K562 (cell line): ENCODE measurements around the gene IFT22. TPM values are rescaled to one million over a fixed set of nuclear protein-coding genes. Genes with fewer than 3 reads are reported as not detected.

Source experiments
- FOXA1 ChIP-seq: fragments of 450-650 bp; IDR thresholded peaks from 2 replicates; pipeline ENCODE4 v1.6.1; 2016; ENCODE audit warnings: mild to moderate bottlenecking, borderline replicate concordance
- FOXM1 ChIP-seq, 2 experiments: fragments of 450-650 bp in 1 of 2; sonication (generic) in 1 of 2; formaldehyde crosslinking in 1 of 2; IDR thresholded peaks; 2 replicates each; pipeline versions ENCODE4 v1.6.1 to v1.9.0; 2017 to 2022; ENCODE audit warnings: low read depth in 2 of 2, mild to moderate bottlenecking in 2 of 2, missing genetic modification reagents in 1 of 2, moderate library complexity in 1 of 2
- GATAD2A ChIP-seq: fragments of 450-650 bp; IDR thresholded peaks from 2 replicates; pipeline ENCODE4 v1.6.1; 2017
- HMG20B ChIP-seq: fragments of 250-450 bp; sonication (Bioruptor Pico); IDR thresholded peaks from 2 replicates; pipeline ENCODE4 v1.5.0; 2021; ENCODE audit warnings: mild to moderate bottlenecking
- HSF4 ChIP-seq: fragments of 250-450 bp; sonication (Bioruptor Pico); IDR thresholded peaks from 2 replicates; pipeline ENCODE4 v2.1.2; 2022; ENCODE audit warnings: mild to moderate bottlenecking, moderate library complexity, borderline replicate concordance
- LARP7 ChIP-seq: fragments of 450-650 bp; IDR thresholded peaks from 2 replicates; pipeline ENCODE4 v1.6.1; 2016
- MXI1 ChIP-seq: IDR thresholded peaks from 2 replicates; pipeline ENCODE4 v1.6.1; 2011; ENCODE audit warnings: low read depth, mild to moderate bottlenecking, improper control_type of control experiment, low read length
- PHF8 ChIP-seq: fragments of 200-600 bp; sonication (generic); IDR thresholded peaks from 2 replicates; pipeline ENCODE4 v1.6.1; 2012; ENCODE audit warnings: mixed run types, mild to moderate bottlenecking, inconsistent platforms, low read length, moderate library complexity, borderline replicate concordance
- PTBP1 ChIP-seq: fragments of 200-400 bp; formaldehyde crosslinking; IDR thresholded peaks from 2 replicates; pipeline ENCODE4 v1.6.1; 2017; ENCODE audit warnings: low read depth, low read length
- SETDB1 ChIP-seq: IDR thresholded peaks from one replicate; pipeline ENCODE4 v1.6.1; 2012; ENCODE audit warnings: low read length, control low read depth, inconsistent platforms
- SPI1 ChIP-seq: IDR thresholded peaks from 2 replicates; pipeline ENCODE4 v1.6.1; 2011; ENCODE audit warnings: low read depth, low read length, control low read depth, borderline replicate concordance
- TBP ChIP-seq: optimal IDR thresholded peaks from 2 replicates; pipeline ENCODE3; 2011; ENCODE audit warnings: low read depth, low read length, improper control_type of control experiment
- TFAM ChIP-seq: fragments of 250-450 bp; sonication (Bioruptor Pico); conservative IDR thresholded peaks from 2 replicates; pipeline ENCODE4 v1.5.0; 2021; ENCODE audit warnings: mild to moderate bottlenecking, moderate library complexity
- TGIF2 ChIP-seq: sonication (generic); formaldehyde crosslinking; IDR thresholded peaks from 2 replicates; pipeline ENCODE4 v1.8.1; 2022; ENCODE audit warnings: mild to moderate bottlenecking, missing genetic modification reagents, moderate library complexity
- YY1 ChIP-seq, 3 experiments: IDR thresholded peaks; 2 replicates each; pipeline ENCODE4 v1.6.1; 2011; ENCODE audit warnings: low read length in 2 of 3, mild to moderate bottlenecking in 2 of 3, moderate library complexity in 2 of 3, borderline replicate concordance in 1 of 3, control low read depth in 1 of 3, low read depth in 1 of 3; ENCODE audit not compliant: insufficient read depth in 3 of 3, insufficient replicate concordance in 2 of 3, control insufficient read depth in 1 of 3, insufficient read length in 1 of 3; ENCODE audit errors: extremely low read depth in 1 of 3
- ZFP1 ChIP-seq: fragments of 450-650 bp; formaldehyde crosslinking; IDR thresholded peaks from 2 replicates; pipeline ENCODE4 v1.4.0; 2020; ENCODE audit warnings: mild to moderate bottlenecking, mixed read lengths
- ZKSCAN1 ChIP-seq: fragments of 150-350 bp; IDR thresholded peaks from 2 replicates; pipeline ENCODE4 v1.6.1; 2016; ENCODE audit warnings: low read depth, low read length
- ZKSCAN8 ChIP-seq: fragments of 200-800 bp; sonication (Bioruptor generic); IDR thresholded peaks from 2 replicates; pipeline ENCODE4 v1.6.1; 2016; ENCODE audit warnings: missing genetic modification characterization, missing compliant biosample characterization
- ZNF165 ChIP-seq: fragments of 250-450 bp; sonication (Bioruptor Pico); IDR thresholded peaks from 2 replicates; pipeline ENCODE4 v1.4.0; 2020; ENCODE audit warnings: borderline replicate concordance
- ZNF253 ChIP-seq: fragments of 250-450 bp; sonication (Bioruptor Pico); conservative IDR thresholded peaks from 2 replicates; pipeline ENCODE4 v1.6.1; 2021; ENCODE audit warnings: mild to moderate bottlenecking
- ZNF282 ChIP-seq: sonication (generic); formaldehyde crosslinking; IDR thresholded peaks from 2 replicates; pipeline ENCODE4 v1.8.1; 2023; ENCODE audit warnings: missing genetic modification reagents
- ZNF766 ChIP-seq: fragments of 200-800 bp; sonication (Bioruptor generic); conservative IDR thresholded peaks from 2 replicates; pipeline ENCODE4 v1.6.1; 2016; ENCODE audit warnings: missing genetic modification characterization, missing compliant biosample characterization
- ZZZ3 ChIP-seq: fragments of 450-650 bp; IDR thresholded peaks from 2 replicates; pipeline ENCODE4 v1.6.1; 2016; ENCODE audit warnings: antibody characterized with exemption, mild to moderate bottlenecking, moderate library complexity
- polyA plus RNA-seq, 8 experiments: library from polyadenylated mRNA; depleted of rRNA in 4 of 8; stranded (reverse) in 5 of 8; unstranded in 3 of 8; fragments of >200 nt; fragmentation: Nextera tagmentation in 2 of 8; fragmentation: Illumina TruSeq in 1 of 8; extraction: Ambion mirVana in 2 of 8; extraction: Trizol in 1 of 8; gene quantifications; 2 replicates each; pipeline versions ENCODE4 v1.2.1 to v1.2.3, GENCODE V29; 2011 to 2014; ENCODE audit warnings: inconsistent platforms in 1 of 8, missing spikeins in 1 of 8
- total RNA-seq, 7 experiments: library from RNA; depleted of rRNA in 6 of 7; stranded (reverse); fragments of >200 nt in 6 of 7; fragmentation: Illumina TruSeq in 2 of 7; extraction: Trizol in 2 of 7; gene quantifications; 2 replicates each; pipeline versions ENCODE4 v1.2.1 to v1.2.3, GENCODE V29; 2011 to 2021; ENCODE audit warnings: low replicate concordance in 1 of 7
- TF ChIP-seq, protein P1 (sequence below): IDR thresholded peaks from 3 replicates; pipeline ENCODE4 v1.6.1; 2011; ENCODE audit warnings: borderline replicate concordance, mild to moderate bottlenecking; ENCODE audit not compliant: insufficient read length, insufficient read depth
- TF ChIP-seq, protein P2 (sequence below): fragments of 450-650 bp; formaldehyde crosslinking; IDR thresholded peaks from 2 replicates; pipeline ENCODE4 v1.4.0; 2020; ENCODE audit warnings: mild to moderate bottlenecking, mixed read lengths

The IFT22 gene
- total and polyA plus RNA-seq, 9 of the 15 experiments (the other 6 are each of a cell fraction or from before 2014, with no cell fraction given): 6.3 to 18.2 (median 7.7) TPM

DNA sequence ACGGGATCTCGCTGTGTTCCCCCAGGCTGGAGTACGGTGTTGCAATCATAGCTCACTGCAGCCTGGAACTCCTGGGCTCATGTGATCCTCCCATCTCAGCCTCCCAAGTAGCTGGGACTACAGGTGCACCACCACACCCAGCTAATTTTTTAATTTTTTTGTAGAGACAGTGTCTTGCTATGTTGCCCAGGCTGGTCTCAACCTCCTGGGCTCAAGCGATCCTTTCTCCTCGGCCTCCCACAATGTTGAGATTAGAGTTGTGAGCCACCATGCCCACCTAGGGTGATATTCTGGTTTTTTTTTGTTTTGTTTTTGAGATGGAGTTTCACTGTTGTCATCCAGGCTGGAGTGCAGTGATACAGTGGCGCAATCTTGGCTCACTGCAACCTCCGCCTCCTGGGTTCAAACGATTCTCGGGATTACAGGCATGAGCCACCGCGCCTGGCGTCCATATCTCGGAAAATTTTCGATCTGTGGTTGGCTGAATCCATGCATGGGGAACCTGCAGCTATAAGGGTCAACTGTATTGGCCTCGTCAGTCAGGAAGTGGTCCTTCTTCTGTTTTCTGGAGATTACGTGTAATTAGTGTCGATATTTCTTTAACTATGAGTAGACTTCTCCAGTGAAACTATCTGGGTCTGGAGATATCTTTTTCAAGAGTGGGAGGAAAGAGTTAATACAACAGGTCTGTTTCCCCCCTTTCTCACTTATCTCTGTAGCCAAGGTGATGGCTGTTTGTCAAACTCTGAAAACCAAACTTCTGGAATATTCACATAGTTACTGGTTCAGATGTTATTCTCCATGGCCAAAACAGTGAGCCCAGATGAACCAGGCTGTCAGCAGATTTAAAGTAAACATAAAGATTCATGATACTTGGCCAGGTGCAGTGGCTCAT is 55.7 kb downstream of the IFT22 start (continued):
- TF ChIP-seq PHF8 (no peak), SETDB1 (no peak), ZNF766 (CRISPR knock-in tag) (0 out of 2 replicates have a peak, but pooled peaks have one; percentile 42), ZNF282 (no peak), ZKSCAN8 (CRISPR knock-in tag) (no peak), ZZZ3 (no peak), FOXM1 (IDR thresholded peaks at IDR 0.05; ENCODE audit: low read depth) (peak; percentile 80), FOXM1 (CRISPR knock-in tag; IDR thresholded peaks at IDR 0.05; ENCODE audit: low read depth) (no peak), ZNF253 (CRISPR knock-in tag) (no peak), TGIF2 (CRISPR knock-in tag) (no peak), YY1 (IDR thresholded peaks at IDR 0.05; ENCODE audit: borderline replicate concordance in 1 of 3, control insufficient read depth in 1 of 3, extremely low read depth in 1 of 3, insufficient read depth in 3 of 3, insufficient read length in 1 of 3, insufficient replicate concordance in 2 of 3, low read depth in 1 of 3, low read length in 2 of 3) (no peak), ZKSCAN1 (no peak), TBP (no peak), TFAM (CRISPR knock-in tag) (no peak), FOXA1 (no peak), ZNF165 (CRISPR knock-in tag) (no peak), PTBP1 (no peak), ZFP1 (CRISPR knock-in tag) (no peak), LARP7 (no peak), HMG20B (no peak), SPI1 (peak; percentile 38; the same call in 1 of the 2 replicates), GATAD2A (no peak), MXI1 (peak; percentile 85), HSF4 (no peak)
- TF ChIP-seq, protein P1, sequence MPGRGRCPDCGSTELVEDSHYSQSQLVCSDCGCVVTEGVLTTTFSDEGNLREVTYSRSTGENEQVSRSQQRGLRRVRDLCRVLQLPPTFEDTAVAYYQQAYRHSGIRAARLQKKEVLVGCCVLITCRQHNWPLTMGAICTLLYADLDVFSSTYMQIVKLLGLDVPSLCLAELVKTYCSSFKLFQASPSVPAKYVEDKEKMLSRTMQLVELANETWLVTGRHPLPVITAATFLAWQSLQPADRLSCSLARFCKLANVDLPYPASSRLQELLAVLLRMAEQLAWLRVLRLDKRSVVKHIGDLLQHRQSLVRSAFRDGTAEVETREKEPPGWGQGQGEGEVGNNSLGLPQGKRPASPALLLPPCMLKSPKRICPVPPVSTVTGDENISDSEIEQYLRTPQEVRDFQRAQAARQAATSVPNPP: no peak
- TF ChIP-seq, protein P2, sequence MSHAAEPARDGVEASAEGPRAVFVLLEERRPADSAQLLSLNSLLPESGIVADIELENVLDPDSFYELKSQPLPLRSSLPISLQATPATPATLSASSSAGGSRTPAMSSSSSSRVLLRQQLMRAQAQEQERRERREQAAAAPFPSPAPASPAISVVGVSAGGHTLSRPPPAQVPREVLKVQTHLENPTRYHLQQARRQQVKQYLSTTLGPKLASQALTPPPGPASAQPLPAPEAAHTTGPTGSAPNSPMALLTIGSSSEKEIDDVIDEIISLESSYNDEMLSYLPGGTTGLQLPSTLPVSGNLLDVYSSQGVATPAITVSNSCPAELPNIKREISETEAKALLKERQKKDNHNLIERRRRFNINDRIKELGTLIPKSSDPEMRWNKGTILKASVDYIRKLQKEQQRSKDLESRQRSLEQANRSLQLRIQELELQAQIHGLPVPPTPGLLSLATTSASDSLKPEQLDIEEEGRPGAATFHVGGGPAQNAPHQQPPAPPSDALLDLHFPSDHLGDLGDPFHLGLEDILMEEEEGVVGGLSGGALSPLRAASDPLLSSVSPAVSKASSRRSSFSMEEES (CRISPR knock-in tag): no peak
